K562 (cell line): ENCODE results near the gene PSMG3. TPM values are rescaled to one million over a fixed set of nuclear protein-coding genes. Genes with fewer than 3 reads are reported as not detected.

Source experiments
- CCNT2 ChIP-seq: IDR thresholded peaks from 2 replicates; pipeline ENCODE4 v1.6.1; 2011; ENCODE audit warnings: borderline replicate concordance, low read depth, mild to moderate bottlenecking, moderate library complexity, mixed read lengths, low read length; ENCODE audit not compliant: insufficient read length; ENCODE audit errors: extremely low read depth
- CXXC5 ChIP-seq: fragments of 250-450 bp; sonication (Bioruptor Pico); IDR thresholded peaks from 2 replicates; pipeline ENCODE4 v1.8.0; 2022; ENCODE audit warnings: inconsistent platforms, mild to moderate bottlenecking, moderate library complexity
- FOXA1 ChIP-seq: fragments of 450-650 bp; IDR thresholded peaks from 2 replicates; pipeline ENCODE4 v1.6.1; 2016; ENCODE audit warnings: mild to moderate bottlenecking, borderline replicate concordance
- KAT7 ChIP-seq: sonication (generic); formaldehyde crosslinking; IDR thresholded peaks from 2 replicates; pipeline ENCODE4 v1.8.0; 2022; ENCODE audit warnings: missing genetic modification reagents, mild to moderate bottlenecking, borderline replicate concordance
- L3MBTL2 ChIP-seq: fragments of 450-650 bp; IDR thresholded peaks from 2 replicates; pipeline ENCODE4 v1.6.1; 2016; ENCODE audit warnings: mild to moderate bottlenecking, moderate library complexity
- NFE2 ChIP-seq: IDR thresholded peaks from 2 replicates; pipeline ENCODE4 v1.6.1; 2014; ENCODE audit warnings: antibody characterized with exemption, low read depth
- NR1H2 ChIP-seq: sonication (generic); formaldehyde crosslinking; IDR thresholded peaks from 2 replicates; pipeline ENCODE4 v1.4.0; 2020; ENCODE audit warnings: mild to moderate bottlenecking, missing genetic modification reagents
- PRMT5 ChIP-seq: sonication (generic); formaldehyde crosslinking; IDR thresholded peaks from 2 replicates; pipeline ENCODE4 v1.5.0; 2020; ENCODE audit warnings: missing genetic modification reagents
- RBM15 ChIP-seq: fragments of 200-400 bp; formaldehyde crosslinking; IDR thresholded peaks from 2 replicates; pipeline ENCODE4 v1.6.1; 2018; ENCODE audit warnings: mild to moderate bottlenecking, low read length, moderate library complexity; ENCODE audit not compliant: insufficient read depth
- SPI1 ChIP-seq: IDR thresholded peaks from 2 replicates; pipeline ENCODE4 v1.6.1; 2011; ENCODE audit warnings: low read depth, low read length, control low read depth, borderline replicate concordance
- TARDBP ChIP-seq: fragments of 450-650 bp; IDR thresholded peaks from 2 replicates; pipeline ENCODE4 v1.6.1; 2016
- ZNF165 ChIP-seq: fragments of 250-450 bp; sonication (Bioruptor Pico); IDR thresholded peaks from 2 replicates; pipeline ENCODE4 v1.4.0; 2020; ENCODE audit warnings: borderline replicate concordance
- ZNF583 ChIP-seq: fragments of 250-450 bp; sonication (Bioruptor Pico); IDR thresholded peaks from 2 replicates; pipeline ENCODE4 v1.4.0; 2020
- ZNF584 ChIP-seq: fragments of 200-800 bp; sonication (Bioruptor generic); IDR thresholded peaks from 2 replicates; pipeline ENCODE4 v1.6.1; 2016; ENCODE audit warnings: low read depth, mild to moderate bottlenecking, missing genetic modification characterization, missing compliant biosample characterization
- ZNF717 ChIP-seq: fragments of 250-450 bp; sonication (Bioruptor Pico); IDR thresholded peaks from 2 replicates; pipeline ENCODE4 v1.5.0; 2021
- ZNF79 ChIP-seq: fragments of 250-450 bp; sonication (Bioruptor Pico); IDR thresholded peaks from 2 replicates; pipeline ENCODE4 v1.4.0; 2020; ENCODE audit warnings: low read depth, mild to moderate bottlenecking, moderate library complexity
- polyA plus RNA-seq, 8 experiments: library from polyadenylated mRNA; depleted of rRNA in 4 of 8; stranded (reverse) in 5 of 8; unstranded in 3 of 8; fragments of >200 nt; fragmentation: Nextera tagmentation in 2 of 8; fragmentation: Illumina TruSeq in 1 of 8; extraction: Ambion mirVana in 2 of 8; extraction: Trizol in 1 of 8; gene quantifications; 2 replicates each; pipeline versions ENCODE4 v1.2.1 to v1.2.3, GENCODE V29; 2011 to 2014; ENCODE audit warnings: inconsistent platforms in 1 of 8, missing spikeins in 1 of 8
- total RNA-seq, 7 experiments: library from RNA; depleted of rRNA in 6 of 7; stranded (reverse); fragments of >200 nt in 6 of 7; fragmentation: Illumina TruSeq in 2 of 7; extraction: Trizol in 2 of 7; gene quantifications; 2 replicates each; pipeline versions ENCODE4 v1.2.1 to v1.2.3, GENCODE V29; 2011 to 2021; ENCODE audit warnings: low replicate concordance in 1 of 7
- TF ChIP-seq, protein P1 (sequence below): fragments of 450-650 bp; IDR thresholded peaks from 2 replicates; pipeline ENCODE4 v1.6.1; 2018; ENCODE audit not compliant: partially characterized antibody
- TF ChIP-seq, protein P2 (sequence below), 2 experiments: fragments of 450-650 bp in 1 of 2; sonication (generic) in 1 of 2; formaldehyde crosslinking; conservative IDR thresholded peaks; 2 replicates each; pipeline versions ENCODE4 v1.4.0 to v1.8.1; 2020 to 2022; ENCODE audit warnings: mild to moderate bottlenecking in 1 of 2, missing genetic modification reagents in 1 of 2
- TF ChIP-seq, protein P3 (sequence below): fragments of 250-450 bp; sonication (Bioruptor Pico); IDR thresholded peaks from 2 replicates; pipeline ENCODE4 v1.9.0; 2021; ENCODE audit warnings: mild to moderate bottlenecking
- TF ChIP-seq, protein P4 (sequence below), 2 experiments: IDR thresholded peaks; 2 replicates each; pipeline ENCODE4 v1.6.1; 2011; ENCODE audit warnings: borderline replicate concordance in 1 of 2, control low read depth in 1 of 2, low read depth in 1 of 2, low read length in 1 of 2, mild to moderate bottlenecking in 1 of 2, mixed read lengths in 1 of 2, moderate library complexity in 1 of 2; ENCODE audit not compliant: insufficient read depth in 1 of 2, insufficient read length in 1 of 2, poor library complexity in 1 of 2, severe bottlenecking in 1 of 2; ENCODE audit errors: extremely low read depth in 1 of 2

PSMG3 gene
- total and polyA plus RNA-seq, 9 of the 15 experiments (the other 6 are each of a cell fraction or from before 2014, with no cell fraction given): 34.8 to 122 (median 80.1) TPM

DNA sequence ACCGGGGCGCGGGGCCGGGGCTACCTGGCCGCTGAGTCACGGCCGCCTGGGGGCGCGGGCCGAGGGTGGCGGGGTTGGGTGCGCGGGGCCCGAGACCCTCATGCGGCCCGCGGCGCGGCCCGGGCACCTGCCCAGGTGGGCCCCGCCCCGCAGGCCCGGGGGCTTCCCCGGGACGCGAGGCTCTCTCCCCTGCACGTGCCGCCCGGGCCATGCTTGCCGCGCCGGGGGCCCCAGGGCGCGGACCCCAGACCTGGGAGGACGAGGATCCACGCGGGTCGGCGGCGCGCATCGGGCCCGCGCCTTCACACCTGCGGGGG, 38.9 kb downstream of the PSMG3 start (continued):
- no peak for TF ChIP-seq ZNF165 (CRISPR knock-in tag)
- TF ChIP-seq ZNF717 (CRISPR knock-in tag): no peak
- no peak for TF ChIP-seq CCNT2
- no peak for TF ChIP-seq NFE2
- 0 out of 2 replicates have a peak, but pooled peaks have one; percentile 10 for TF ChIP-seq CXXC5 (CRISPR knock-in tag)
- TF ChIP-seq, protein P1, sequence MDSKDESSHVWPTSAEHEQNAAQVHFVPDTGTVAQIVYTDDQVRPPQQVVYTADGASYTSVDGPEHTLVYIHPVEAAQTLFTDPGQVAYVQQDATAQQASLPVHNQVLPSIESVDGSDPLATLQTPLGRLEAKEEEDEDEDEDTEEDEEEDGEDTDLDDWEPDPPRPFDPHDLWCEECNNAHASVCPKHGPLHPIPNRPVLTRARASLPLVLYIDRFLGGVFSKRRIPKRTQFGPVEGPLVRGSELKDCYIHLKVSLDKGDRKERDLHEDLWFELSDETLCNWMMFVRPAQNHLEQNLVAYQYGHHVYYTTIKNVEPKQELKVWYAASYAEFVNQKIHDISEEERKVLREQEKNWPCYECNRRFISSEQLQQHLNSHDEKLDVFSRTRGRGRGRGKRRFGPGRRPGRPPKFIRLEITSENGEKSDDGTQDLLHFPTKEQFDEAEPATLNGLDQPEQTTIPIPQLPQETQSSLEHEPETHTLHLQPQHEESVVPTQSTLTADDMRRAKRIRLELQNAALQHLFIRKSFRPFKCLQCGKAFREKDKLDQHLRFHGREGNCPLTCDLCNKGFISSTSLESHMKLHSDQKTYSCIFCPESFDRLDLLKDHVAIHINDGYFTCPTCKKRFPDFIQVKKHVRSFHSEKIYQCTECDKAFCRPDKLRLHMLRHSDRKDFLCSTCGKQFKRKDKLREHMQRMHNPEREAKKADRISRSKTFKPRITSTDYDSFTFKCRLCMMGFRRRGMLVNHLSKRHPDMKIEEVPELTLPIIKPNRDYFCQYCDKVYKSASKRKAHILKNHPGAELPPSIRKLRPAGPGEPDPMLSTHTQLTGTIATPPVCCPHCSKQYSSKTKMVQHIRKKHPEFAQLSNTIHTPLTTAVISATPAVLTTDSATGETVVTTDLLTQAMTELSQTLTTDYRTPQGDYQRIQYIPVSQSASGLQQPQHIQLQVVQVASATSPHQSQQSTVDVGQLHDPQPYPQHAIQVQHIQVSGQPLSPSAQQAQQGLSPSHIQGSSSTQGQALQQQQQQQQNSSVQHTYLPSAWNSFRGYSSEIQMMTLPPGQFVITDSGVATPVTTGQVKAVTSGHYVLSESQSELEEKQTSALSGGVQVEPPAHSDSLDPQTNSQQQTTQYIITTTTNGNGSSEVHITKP: no peak
- 0 out of 2 replicates have a peak, but pooled peaks have one; percentile 33 for TF ChIP-seq ZNF584 (CRISPR knock-in tag)
- TF ChIP-seq ZNF79 (CRISPR knock-in tag): no peak
- TF ChIP-seq, protein P2, sequence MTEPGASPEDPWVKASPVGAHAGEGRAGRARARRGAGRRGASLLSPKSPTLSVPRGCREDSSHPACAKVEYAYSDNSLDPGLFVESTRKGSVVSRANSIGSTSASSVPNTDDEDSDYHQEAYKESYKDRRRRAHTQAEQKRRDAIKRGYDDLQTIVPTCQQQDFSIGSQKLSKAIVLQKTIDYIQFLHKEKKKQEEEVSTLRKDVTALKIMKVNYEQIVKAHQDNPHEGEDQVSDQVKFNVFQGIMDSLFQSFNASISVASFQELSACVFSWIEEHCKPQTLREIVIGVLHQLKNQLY (CRISPR knock-in tag; conservative IDR thresholded peaks at IDR 0.05): no peak
- TF ChIP-seq TARDBP: no peak
- TF ChIP-seq, protein P3, sequence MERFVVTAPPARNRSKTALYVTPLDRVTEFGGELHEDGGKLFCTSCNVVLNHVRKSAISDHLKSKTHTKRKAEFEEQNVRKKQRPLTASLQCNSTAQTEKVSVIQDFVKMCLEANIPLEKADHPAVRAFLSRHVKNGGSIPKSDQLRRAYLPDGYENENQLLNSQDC: no peak
- TF ChIP-seq RBM15: no peak
- TF ChIP-seq FOXA1: no peak
- no peak for TF ChIP-seq SPI1
- no peak for TF ChIP-seq KAT7 (CRISPR knock-in tag)
- no peak for TF ChIP-seq ZNF583
- TF ChIP-seq, protein P4, sequence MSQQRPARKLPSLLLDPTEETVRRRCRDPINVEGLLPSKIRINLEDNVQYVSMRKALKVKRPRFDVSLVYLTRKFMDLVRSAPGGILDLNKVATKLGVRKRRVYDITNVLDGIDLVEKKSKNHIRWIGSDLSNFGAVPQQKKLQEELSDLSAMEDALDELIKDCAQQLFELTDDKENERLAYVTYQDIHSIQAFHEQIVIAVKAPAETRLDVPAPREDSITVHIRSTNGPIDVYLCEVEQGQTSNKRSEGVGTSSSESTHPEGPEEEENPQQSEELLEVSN (IDR thresholded peaks at IDR 0.05; ENCODE audit: borderline replicate concordance in 1 of 2, extremely low read depth in 1 of 2, insufficient read depth in 1 of 2, insufficient read length in 1 of 2, low read depth in 1 of 2, low read length in 1 of 2, poor library complexity in 1 of 2, severe bottlenecking in 1 of 2): peak in 1 of 2 experiments; percentile 87
- no peak for TF ChIP-seq NR1H2 (CRISPR knock-in tag)
- TF ChIP-seq PRMT5 (CRISPR knock-in tag): no peak
- peak; percentile 78; the same call in 1 of the 2 replicates for TF ChIP-seq L3MBTL2
- TF ChIP-seq, all 486 proteins: peak for 5
